ENCODE results near the gene RPRD2.
A peak's percentile ranks its signal among the peaks of the same experiment; 100 is the strongest.
"Not testable (repeated sequence)": the region's sequence is repeated elsewhere in the genome, so short reads cannot be mapped to it uniquely, and the experiment has no call there.

RPRD2 gene

DNA sequence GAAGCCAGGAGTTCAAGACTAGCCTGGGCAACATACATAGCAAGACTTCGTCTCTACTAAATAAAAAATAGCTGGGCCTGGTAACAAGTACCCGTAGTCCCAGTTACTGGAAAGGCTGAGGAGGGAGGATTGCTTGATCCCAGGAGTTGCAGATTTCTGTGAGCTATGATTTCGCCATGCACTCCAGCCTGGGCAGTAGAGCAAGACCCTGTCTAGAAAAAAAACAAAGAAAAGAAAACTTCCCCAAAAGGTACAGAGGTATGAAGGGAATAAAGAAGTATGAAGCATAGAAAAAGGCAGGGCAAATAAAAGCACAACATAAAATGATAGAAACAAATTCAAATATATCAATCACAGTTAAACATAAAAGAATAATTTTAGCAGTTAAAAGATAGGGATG is 28.7 kb downstream of the RPRD2 start:
- DNase-seq: no peak

DNA sequence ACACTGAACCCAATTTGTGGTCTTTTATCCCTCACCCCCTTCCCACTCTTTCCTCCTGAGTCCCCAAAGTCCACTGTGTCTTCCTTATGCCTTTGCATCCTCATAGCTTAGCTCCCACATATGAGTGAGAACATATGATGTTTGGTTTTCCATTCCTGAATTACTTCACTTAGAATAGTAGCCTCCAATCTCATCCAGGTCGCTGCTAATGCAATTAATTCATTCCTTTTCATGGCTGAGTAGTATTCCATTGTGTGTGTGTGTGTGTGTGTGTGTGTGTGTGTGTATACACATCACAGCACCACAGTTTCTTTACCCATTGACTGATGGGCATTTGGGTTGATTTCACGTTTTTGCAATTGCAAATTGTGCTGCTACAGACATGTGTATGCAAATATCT is 31.2 kb downstream of the RPRD2 start:
- DNase-seq: not testable (repeated sequence)

- no peak for DNase-seq
Measured at GRCh38 chr1:150397392-150398032, 33.6 kb downstream of the RPRD2 start.

DNA sequence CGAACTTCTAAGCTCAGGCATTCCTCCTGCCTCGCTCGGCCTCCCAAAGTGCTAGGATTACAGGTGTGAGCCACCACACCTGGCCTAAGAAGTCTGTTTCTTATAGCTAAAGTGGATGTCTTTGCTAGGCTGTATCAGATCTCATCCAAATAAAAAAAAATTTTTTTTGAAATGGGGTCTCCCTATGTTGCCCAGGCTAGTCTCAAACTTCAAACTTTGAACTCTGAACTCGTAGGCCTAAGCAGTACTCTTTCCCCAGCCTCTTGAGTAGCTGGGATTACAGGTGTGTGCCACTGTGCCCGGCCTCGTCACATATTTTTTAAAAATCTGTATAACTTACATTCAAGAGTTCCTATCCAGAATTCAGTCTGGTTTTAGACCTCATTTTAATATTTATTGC is 40.5 kb downstream of the RPRD2 start:
- DNase-seq: no peak

GRCh38 chr1:150405660-150406059 is 41.7 kb downstream of the RPRD2 start:
- DNase-seq: no peak

DNA sequence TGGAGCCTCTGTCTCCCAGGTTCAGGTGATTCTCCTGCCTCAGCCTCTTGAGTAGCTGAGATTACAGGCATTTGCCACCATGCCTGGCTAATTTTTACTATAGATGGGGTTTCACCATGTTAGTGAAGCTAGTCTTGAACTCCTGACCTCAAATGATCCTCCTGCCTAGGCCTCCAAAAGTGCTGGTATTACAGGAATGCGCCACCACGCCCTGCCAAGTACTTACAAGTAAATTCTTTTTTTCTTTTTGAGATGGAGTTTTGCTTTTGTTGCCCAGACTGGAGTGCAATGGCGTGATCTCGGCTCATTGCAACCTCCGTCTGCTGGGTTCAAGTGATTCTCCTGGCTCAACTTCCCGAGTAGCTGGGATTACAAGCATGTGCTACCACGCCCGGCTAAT is 42.5 kb downstream of the RPRD2 start:
- no peak for DNase-seq

GRCh38 chr1:150407330-150407729 is 43.4 kb downstream of the RPRD2 start:
- DNase-seq: no peak

DNA sequence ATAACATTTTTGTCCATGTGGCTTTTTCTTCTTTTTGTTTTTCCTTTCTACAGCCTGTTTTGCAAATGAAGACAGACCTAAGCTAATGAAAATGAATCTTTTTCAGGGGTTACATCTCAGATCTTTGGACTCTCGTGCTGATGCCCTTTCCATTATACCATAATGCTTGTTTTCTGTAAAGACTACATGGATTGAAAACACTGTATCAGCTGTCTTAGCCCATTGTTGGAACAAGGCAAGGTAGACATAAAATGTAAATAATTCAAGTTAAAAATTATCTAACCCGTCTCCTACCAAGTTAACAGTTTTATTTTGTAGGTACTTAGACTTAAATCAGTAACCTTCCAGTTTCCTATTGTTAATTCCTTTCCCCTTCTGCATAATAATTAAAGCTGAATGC is 44.9 kb downstream of the RPRD2 start:
- no peak for DNase-seq

GRCh38 chr1:150409504-150410362 is 45.8 kb downstream of the RPRD2 start:
- DNase-seq: no peak

DNA sequence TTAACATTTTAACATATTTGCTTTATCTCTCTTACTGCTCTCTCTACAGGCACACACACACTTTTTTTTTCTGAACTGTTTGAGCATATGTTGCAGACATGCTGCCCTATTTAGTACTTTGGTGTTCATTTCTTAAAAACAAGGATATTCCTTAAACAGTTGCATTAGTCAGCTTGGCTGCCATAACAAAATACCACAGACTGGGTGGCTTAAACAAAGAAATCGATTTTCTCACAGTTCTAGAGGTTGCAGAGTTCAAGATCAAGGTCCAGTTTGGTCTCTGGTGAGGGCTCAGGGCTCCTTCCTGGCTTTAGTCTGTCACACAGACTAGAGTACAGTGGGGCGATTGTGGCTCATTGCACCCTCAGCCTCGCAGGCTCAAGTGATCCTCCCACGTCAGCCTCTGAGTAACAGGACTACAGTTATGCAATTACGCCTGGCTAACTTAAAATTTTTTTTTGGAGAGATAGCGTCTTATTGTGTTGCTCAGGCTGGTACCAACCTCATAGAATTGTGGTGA is 46.7 kb downstream of the RPRD2 start:
- no peak for DNase-seq

GRCh38 chr1:150414592-150414991 is 50.6 kb downstream of the RPRD2 start:
- no peak for DNase-seq

DNA sequence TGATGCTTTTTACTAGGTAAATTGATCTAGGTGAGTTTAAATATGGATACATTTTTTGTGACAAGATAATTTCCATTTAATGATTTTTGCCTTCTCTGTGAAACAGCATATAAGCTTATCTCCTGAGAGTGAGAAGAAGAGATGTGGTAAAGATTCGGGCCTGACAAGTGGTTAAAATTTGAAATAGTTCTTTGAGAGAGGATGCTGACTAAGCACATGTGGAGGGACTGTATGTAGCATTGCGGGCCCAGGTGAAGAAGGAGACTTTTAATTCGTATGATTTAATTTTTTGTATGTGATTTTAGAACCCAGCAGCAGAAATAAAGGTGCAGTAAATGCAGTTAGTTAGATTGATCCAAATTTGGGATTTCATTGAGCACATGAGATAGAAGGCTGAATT is 51.9 kb downstream of the RPRD2 start:
- no peak for DNase-seq

- DNase-seq: no peak
Measured at GRCh38 chr1:150420560-150421265, 56.8 kb downstream of the RPRD2 start.

GRCh38 chr1:150422541-150422940 is 58.6 kb downstream of the RPRD2 start:
- DNase-seq: no peak

GRCh38 chr1:150429805-150430204 is 65.9 kb downstream of the RPRD2 start:
- no peak for DNase-seq

- DNase-seq: no peak
Measured at GRCh38 chr1:150441121-150441520, 77.2 kb downstream of the RPRD2 start.

DNA sequence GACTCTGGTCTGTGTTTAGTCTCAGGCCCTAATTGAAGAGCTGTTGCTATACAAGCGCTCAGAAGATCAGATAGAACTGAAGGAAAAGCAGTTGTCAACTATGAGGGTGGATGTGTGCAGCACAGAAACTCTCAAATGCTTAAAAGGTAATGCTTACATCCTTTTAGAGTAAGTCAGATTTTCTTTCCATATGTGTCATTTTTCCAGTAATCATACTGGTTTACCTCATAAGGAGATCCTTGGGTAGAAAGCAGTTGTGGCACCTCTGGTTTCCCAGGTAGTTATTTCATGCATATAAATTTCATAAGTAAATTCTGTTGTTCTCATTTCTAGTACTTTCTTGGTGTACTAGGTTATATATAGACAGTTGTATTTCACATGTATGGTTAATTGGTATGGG is 80.3 kb downstream of the RPRD2 start:
- DNase-seq: no peak

- no peak for DNase-seq
Measured at GRCh38 chr1:150456146-150456647, 92.2 kb downstream of the RPRD2 start.

GRCh38 chr1:150464422-150464826 is 100.5 kb downstream of the RPRD2 start:
- DNase-seq: peak; percentile 68

DNA sequence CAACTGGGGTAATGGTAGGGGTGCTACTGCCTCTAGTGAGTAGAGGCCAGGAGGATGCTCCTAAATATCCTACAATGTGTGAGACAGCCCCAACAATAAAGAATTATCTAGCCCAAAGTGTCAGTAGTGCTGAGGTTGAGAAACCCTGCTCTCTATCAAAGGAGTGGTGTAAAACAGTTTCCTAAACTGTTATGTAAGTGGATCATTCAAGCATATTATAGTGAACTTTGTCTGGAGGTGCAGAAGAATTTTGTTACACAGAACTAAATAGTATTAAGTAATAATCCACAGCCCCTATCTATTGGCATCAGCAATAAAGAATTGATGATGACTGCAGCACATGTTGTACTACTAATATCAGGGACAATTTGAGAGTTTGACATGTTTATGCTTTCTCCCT is 103.0 kb downstream of the RPRD2 start:
- DNase-seq: no peak

- DNase-seq: no peak
Measured at GRCh38 chr1:150469291-150469690, 105.3 kb downstream of the RPRD2 start.

DNA sequence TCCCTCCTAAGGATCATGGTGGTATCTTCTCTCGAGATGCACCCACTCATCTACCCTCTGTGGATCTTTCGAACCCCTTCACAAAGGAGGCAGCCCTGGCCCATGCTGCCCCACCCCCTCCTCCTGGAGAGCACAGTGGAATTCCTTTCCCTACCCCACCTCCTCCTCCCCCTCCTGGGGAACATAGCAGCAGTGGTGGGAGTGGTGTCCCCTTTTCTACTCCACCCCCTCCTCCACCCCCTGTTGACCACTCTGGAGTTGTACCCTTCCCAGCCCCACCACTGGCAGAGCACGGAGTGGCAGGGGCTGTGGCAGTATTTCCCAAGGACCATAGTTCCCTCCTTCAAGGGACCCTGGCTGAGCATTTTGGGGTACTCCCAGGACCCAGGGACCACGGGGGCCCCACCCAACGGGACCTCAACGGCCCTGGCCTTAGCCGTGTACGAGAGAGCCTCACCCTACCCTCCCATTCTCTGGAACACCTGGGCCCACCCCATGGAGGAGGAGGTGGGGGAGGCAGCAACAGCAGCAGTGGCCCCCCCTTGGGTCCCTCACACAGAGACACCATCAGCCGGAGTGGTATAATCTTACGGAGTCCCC is 108.8 kb downstream of the RPRD2 start:
- no peak for DNase-seq

- no peak for DNase-seq
Measured at GRCh38 chr1:150473659-150474058, 109.7 kb downstream of the RPRD2 start.
